WI38 (cell line): ENCODE data around the gene AKT1S1.

Experiments
- H3K4me3 ChIP-seq: 2 replicates; pipeline ENCODE4 v1.5.1; 2011; ENCODE audit warnings: low read depth, mild to moderate bottlenecking, control low read depth, low read length
- TF ChIP-seq, protein P1 (sequence below): IDR thresholded peaks from 2 replicates; pipeline ENCODE4 v1.5.1; 2012; ENCODE audit warnings: low read depth, mild to moderate bottlenecking, control low read depth, low read length

Gene AKT1S1

DNA sequence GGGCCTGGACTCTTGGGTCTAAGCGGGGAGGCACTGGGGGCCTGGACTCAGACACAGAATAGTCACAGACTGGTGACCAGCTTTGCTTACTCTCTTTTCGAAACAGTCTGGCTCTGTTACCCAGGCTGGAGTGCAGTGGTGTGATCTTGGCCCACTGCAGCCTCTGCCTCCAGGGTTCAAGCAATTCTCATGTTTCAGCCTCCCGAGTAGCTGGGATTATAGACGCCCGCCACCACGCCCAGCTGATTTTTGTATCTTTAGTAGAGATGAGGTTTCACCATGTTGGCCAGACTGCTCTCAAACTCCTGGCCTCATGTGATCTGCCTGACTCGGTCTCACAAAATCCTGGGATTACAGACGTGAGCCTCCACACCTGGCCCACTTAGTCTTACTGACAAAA lies 48.0 kb downstream of the AKT1S1 start:
- TF ChIP-seq, protein P1, sequence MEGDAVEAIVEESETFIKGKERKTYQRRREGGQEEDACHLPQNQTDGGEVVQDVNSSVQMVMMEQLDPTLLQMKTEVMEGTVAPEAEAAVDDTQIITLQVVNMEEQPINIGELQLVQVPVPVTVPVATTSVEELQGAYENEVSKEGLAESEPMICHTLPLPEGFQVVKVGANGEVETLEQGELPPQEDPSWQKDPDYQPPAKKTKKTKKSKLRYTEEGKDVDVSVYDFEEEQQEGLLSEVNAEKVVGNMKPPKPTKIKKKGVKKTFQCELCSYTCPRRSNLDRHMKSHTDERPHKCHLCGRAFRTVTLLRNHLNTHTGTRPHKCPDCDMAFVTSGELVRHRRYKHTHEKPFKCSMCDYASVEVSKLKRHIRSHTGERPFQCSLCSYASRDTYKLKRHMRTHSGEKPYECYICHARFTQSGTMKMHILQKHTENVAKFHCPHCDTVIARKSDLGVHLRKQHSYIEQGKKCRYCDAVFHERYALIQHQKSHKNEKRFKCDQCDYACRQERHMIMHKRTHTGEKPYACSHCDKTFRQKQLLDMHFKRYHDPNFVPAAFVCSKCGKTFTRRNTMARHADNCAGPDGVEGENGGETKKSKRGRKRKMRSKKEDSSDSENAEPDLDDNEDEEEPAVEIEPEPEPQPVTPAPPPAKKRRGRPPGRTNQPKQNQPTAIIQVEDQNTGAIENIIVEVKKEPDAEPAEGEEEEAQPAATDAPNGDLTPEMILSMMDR: no peak
- H3K4me3 ChIP-seq: no peak overlapping the region

DNA sequence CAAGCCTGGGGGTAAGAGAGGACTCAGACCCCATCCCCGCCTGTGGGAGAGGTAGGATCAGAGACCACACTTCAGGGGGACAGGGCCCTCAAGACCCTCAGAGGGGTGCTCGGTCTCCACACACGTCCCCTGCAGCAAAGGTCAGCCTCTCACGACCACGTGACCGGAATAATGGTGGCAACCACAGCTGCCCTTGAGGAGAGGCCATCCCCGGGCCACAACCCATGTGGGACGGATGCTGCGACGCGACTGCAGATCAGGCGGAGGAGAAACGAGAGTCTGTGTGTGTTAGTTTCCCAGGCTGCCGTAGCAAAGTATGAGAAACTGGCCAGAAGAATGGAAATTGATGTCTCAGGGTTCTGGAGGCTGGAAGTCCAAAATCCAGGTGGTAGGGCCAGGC lies 50.1 kb downstream of the AKT1S1 start:
- TF ChIP-seq, protein P1: no peak
- H3K4me3 ChIP-seq: no peak overlapping the region

DNA sequence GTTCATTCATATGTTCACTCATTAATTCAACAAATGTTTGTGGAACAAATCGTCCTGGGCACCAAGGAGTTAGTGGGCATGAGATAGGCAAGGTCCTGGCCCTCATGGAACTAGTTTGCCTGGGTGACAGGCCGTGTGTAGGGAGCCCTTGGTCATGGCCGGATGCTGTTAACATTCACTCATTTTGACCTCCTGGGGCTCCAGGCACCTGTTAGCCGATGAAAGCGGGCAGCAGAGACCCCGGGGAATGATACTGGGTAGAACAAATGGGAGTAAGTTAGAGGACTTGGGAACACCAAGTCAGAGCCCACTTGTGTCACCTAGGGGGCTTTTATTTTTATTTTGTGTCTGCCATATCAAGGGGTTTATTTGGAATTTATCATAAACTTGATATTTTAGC lies 52.5 kb downstream of the AKT1S1 start:
- TF ChIP-seq, protein P1: no peak
- H3K4me3 ChIP-seq: no peak overlapping the region

DNA sequence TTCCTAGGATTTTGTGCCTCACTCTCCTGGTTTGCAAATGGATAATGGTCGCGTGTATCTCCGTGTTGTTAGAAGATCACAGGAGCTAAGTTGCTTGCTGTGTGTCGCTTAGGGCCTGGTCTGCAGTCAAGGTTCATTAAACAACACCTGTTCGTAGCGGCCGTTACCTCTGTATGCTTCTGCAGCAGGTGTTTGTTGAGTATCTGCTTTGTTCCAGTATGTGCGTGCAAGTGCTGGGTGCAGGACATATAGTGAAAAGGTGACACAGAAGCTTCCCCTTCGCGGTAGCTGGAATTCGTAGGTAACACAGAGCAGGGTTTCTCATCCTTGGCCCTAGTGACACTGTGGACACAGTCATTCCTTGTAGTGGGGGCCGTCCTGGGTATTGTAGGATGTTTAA lies 53.7 kb downstream of the AKT1S1 start:
- TF ChIP-seq, protein P1: no peak
- no peak overlapping the region for H3K4me3 ChIP-seq

DNA sequence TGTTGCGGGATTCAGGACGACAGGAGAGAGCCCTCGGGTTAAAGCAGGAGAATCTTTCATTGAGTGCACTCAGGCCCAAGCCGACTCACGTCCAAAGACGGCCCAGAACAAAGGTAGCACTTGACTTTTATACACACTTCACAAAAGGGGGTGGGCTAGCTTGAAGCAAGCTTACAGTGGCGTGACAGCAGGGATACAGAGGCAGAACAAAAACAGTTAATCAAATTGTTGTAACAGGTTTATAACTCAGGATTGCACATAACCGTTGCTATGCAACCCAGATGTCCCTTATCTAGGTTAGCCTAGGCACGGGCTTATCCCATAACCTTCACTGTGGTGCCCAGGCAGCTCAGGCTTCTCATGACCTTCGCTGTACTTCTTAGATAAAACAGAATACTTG lies 57.0 kb downstream of the AKT1S1 start:
- no peak overlapping the region for H3K4me3 ChIP-seq
- TF ChIP-seq, protein P1: no peak

DNA sequence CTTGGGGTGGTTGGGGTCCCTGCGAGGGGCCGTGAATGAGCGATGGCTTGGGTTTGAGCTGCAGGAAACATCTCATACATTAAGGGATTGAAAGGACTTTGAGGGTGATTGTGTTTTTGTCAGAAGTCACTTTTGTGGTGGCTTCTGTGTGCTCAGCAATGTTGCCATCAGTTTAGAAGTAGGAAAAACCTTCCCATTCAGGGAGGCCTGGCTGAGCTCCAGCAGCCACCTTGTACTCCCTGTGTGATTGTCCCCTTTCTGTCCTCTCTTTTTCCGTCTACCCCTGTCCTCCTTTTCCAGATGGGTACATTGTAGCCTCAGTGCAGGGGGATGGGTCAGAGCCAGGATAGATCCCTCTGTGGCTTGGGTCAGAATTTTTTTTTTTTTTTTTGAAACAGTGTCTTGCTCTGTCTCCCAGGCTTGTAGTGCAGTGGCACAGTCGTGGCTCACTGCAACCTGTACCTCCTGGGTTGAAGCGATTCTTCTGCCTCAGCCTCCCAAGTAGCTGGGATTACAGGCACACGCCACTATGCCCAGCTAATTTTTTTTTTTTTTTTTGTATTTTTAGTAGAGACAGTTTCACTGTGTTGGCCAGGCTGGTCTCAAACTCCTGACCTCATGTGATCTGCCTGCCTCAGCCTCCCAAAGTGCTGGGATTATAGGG lies 57.6 kb downstream of the AKT1S1 start:
- H3K4me3 ChIP-seq: peak overlapping the region; percentile 81
